Stimulated activated CD4-positive, alpha-beta T cell treated with anti-CD3 and anti-CD28 coated beads, TNF-alpha, amount 100 ng/mL, for 4 hours (primary cell): Measurements from ENCODE around the gene OR1S1.
"Not testable (repeated sequence)": the region's sequence is repeated elsewhere in the genome, so short reads cannot be mapped to it uniquely, and the experiment has no call there.

Experiments
- DNase-seq, 3 experiments: peaks; one replicate each; pipeline ENCODE4 v3.0.0-alpha.2; 2020; ENCODE audit warnings: low read depth in 3 of 3

Gene OR1S1

DNA sequence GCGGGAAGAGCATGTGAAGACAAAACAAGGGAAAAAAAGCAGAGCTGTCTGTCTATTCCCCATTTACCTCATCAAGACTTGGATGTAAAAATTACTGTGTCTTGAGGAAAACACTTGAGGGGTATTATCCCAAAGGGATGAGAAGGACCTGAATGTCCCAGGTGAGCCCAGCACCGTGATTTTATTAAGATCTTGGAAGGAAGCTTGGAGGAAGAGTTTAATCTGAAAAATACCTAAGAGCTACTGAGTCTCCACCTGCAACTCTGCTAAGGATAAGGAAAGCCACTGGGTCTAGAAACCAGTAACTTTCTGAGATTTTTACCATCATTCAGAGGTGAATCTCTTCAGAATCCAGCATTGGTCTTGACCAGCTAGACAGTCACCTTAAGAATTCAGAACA is at the start of gene OR1S1:
Gene OR1S1 (plus strand): TSS at position 301 of the 400 bp plus-strand sequence.
- not testable (repeated sequence) for DNase-seq

- no peak for DNase-seq
Observed at GRCh38 chr11:58164389-58164788, 48.1 kb upstream of the OR1S1 start.

GRCh38 chr11:58164990-58165389 is 47.5 kb upstream of the OR1S1 start:
- DNase-seq, result no peak

DNA sequence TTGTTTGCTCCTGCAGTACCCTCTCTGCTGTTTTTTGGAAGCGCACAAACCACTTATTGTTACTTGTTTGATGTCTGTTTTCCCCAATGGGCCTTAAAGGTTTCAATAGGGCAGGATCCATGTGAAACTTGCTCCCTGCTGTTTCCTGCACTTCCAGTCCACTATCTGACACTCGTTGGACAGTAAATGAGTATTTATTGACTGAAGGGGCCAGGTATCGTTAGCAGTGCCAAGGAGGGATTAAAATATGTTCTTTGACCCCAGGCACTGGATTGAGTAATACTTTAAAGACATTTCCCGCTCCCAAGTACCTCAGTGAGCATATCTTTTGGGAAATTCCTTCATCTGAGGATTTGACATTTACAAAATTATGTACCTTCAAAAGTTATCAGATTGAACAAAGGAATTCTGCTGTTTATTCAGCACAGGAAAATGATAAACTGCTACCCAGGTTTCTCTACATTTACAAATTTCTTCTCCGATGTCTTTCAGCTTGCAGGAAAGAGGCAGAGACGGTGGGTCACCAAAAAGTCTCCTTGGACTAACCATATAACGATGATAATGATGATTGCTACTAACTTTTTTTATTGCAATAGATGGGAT is 46.9 kb upstream of the OR1S1 start:
- no peak for DNase-seq

DNA sequence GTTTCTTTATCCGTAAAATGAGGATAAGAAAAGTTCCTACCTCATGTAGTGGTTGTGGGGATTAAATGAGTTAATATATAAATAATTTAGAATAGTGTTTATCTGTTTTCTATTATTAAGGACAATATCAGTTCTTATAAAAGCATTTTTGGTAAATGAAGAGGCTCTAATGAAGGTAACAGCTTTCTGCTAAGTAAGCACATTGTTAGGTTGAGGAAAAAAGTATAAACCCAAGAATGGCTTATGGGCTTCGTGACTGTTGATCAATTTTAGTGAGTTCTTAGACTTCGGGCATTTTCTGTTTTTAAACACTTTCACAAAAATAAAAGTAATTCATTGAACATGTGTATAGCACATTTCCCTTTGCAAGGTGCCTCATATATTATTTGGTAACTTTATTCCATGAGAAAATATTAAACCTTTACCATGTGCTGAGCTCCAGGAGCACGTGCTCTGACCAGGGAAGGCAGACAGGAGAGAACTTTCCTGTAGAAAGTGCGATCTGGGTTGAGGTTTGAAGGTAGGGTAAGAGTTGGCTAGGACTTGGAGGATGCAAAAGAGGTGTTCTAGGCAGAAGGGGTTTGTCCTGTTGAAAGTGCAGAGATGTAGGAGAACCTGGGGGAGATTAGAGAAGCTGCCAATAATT is 35.0 kb upstream of the OR1S1 start:
- no peak for DNase-seq

DNA sequence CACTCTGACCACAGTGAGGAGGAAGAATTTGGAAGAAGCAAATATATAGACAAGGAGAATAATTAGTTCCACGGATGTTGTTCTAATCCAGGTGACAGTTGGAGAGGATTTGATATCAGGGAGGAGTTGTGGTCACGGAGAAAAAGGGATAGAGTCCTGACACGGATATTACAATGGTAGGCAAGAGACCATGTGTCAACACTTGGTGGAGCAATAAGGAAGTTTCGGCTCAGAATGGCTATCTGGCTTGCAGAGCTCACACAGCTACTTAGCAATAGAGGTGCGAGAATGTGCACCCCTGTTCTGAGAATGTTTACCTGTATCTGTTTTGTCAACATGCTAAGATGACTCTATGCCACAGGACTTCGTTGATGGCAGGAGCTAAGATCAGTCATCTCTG is 34.1 kb upstream of the OR1S1 start:
- no peak for DNase-seq

GRCh38 chr11:58179648-58180047 is 32.9 kb upstream of the OR1S1 start:
- DNase-seq, result no peak

DNA sequence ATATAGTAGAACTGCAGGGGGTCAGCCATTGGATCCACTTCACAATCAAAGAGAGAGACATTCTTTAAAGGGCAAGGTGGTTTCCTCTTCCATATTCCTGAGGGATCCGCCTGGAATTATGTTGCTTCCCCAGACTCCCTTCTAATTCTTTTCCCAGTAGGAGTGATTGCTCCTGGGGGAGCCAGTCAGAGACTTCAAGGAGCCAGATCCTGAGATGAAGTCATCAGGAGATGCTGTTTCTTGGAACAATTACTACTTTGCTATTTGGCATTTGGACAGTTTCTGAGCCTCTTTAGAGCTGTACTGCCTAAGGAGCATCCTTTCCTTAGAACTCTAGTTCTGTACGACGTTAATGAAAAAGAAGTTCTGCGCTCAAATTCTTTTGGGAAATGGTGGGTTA is 25.6 kb upstream of the OR1S1 start:
- DNase-seq, result no peak

GRCh38 chr11:58188770-58189169 is 23.8 kb upstream of the OR1S1 start, which contains the start of gene OR9Q2:
Gene OR9Q2, plus strand, starts transcription at chr11:58189070. Its CDS starts 1,421 bp downstream, at chr11:58190491.
- DNase-seq, result no peak

DNA sequence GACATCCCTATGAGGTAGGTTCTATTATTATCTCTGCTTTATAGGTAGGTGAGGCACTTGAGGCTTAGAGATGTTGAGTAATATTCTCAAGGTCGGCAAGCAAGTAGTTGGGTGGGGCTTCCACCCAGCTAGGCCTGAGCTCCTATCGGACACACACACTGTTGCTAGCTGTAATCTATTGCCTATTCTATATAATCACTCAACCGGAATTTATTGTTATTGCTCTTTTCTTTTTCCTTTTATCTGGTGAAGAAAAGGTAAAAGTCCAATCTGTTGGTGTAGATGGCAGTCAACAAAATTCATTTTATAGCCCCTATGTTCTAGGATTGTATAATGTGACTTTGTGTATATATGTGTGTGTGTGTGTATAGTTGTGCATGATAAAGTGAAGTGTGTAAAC is 20.3 kb upstream of the OR1S1 start:
- DNase-seq, result no peak

- DNase-seq, result no peak
Observed at GRCh38 chr11:58193391-58193790, 19.1 kb upstream of the OR1S1 start.

GRCh38 chr11:58195939-58196338 is 16.6 kb upstream of the OR1S1 start:
- DNase-seq, result no peak

DNA sequence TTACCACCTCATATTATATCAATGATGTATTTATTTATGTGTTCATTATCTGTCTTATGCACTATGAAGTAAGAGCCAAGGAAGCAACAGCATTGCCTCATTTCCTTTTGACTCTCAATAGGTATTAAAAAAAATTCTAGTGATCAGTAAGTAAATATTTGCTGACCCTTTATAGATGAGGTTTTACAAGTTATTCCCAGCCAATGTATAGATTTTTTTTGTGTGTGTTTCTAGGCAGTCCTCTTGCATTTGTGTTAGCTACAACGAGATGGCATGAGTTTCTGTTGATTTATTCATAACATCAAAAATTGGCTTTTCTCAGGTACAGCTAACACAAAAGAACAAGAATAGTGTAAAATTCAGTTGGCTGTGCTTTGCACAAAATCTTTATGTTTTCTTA is 13.2 kb upstream of the OR1S1 start:
- DNase-seq, result no peak

DNA sequence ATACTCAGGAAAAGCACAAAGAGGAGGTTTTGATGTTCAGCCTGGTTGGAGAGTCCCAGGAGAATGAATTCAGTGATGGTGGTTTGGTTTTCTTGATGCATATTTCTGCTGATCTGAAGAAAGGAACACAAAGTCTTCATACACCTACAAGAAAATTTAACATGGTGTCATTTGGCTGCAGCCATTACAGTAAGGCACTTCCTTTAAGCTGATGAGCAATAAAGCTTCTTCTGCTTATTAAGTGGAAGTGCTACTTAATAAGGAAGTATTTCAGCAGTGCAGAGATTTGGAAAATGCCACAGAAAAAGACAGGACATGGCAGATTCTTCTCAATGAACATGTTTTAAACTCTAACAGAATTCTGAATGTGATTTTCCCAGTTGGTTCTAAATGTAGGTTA is 8.5 kb upstream of the OR1S1 start, which contains the start of gene OR1S2:
Gene OR1S2 (minus strand): TSS at position 101 of the 400 bp plus-strand sequence. CDS start 0 bp downstream, at position 101.
- DNase-seq, result no peak

GRCh38 chr11:58216476-58216875 is 4.0 kb downstream of the OR1S1 start:
- no peak for DNase-seq

GRCh38 chr11:58222721-58223120 is 10.2 kb downstream of the OR1S1 start:
- no peak for DNase-seq

DNA sequence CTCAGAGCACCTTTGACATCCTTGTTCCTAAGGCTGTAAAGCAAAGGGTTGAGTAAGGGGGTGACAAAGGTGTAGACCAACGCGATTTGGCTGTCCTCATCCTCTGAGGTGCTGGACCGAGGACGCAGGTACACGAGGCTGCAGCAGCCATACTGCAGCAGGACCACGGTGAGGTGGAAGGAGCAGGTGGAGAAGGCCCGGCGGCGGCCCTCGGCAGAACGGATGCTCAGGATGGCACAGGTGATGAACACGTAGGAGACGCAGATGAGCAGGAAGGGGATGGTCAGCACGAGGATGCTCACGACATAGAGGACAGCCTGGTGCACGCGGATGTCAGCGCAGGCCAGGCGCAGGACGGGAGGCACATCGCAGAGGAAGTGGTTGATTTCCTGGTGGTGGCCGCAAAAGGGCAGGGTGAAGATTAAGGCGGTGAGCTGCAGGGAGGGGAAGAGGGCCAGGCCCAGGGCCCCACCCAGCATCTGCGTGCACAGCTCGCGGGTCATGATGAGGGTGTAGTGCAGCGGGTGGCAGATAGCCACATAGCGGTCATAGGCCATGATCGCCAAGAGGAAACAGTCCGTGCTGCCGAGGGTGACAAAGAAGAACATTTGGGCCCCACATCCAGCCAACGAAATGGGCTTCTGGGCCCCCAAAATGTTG is 15.6 kb downstream of the OR1S1 start:
- DNase-seq, result no peak

- DNase-seq, result no peak
Observed at GRCh38 chr11:58243954-58244353, 31.4 kb downstream of the OR1S1 start.

DNA sequence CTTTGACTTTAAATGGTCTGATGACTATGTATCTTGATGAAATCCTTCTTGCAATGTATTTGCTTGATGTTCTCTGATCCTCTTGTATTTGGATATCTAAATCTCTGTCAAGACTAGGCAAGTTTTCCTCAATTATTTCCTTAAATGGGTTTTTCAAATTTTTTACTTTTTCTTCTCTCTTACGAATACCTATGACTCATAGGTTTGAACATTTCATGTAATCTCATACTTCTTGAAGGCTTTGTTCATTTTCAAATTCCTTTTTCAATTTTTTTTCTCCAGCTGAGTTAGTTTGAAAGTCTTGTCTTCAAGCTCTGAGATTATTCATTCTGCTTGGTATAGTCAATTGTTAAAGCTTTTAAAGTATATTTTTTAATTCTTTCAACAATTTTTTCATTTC is 42.4 kb downstream of the OR1S1 start:
- no peak for DNase-seq

GRCh38 chr11:58259983-58260382 is 47.5 kb downstream of the OR1S1 start:
- DNase-seq, result no peak
